GOT3 (cell line): Measurements from ENCODE around the gene FARP2.

ENCODE experiments used
- DNase-seq: peaks from one replicate; lab custom pipeline; 2025; ENCODE audit warnings: mixed read lengths; lab: John Stamatoyannopoulos, UW

FARP2 gene

GRCh38 chr2:241456546-241456945 is 100.5 kb downstream of the FARP2 start:
- no peak for DNase-seq

DNA sequence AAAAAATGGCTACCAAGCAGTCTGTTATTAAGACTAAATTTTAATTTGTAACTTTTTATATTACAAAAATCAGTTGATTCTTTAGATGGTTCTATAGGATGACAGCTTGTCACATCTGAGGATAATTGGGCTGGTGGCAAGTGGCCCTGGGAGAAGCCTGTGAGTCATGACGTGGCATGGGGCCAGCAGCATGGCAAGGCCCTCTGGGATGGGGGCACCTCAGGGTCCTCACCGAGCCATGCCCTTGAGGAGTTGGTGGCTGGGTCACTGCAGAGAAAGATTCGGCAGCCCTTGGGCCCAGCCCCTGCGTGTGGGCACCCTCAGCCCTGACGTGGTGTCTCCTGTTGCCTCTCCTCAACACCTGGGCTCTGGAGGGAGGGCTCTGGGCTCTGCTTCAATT is 102.6 kb downstream of the FARP2 start:
- no peak for DNase-seq

- no peak for DNase-seq
Observed at GRCh38 chr2:241459520-241459919, 103.4 kb downstream of the FARP2 start.

- DNase-seq = no peak
Observed at GRCh38 chr2:241460631-241461030, 104.5 kb downstream of the FARP2 start.

- no peak for DNase-seq
Observed at GRCh38 chr2:241461693-241462677, 105.9 kb downstream of the FARP2 start.

DNA sequence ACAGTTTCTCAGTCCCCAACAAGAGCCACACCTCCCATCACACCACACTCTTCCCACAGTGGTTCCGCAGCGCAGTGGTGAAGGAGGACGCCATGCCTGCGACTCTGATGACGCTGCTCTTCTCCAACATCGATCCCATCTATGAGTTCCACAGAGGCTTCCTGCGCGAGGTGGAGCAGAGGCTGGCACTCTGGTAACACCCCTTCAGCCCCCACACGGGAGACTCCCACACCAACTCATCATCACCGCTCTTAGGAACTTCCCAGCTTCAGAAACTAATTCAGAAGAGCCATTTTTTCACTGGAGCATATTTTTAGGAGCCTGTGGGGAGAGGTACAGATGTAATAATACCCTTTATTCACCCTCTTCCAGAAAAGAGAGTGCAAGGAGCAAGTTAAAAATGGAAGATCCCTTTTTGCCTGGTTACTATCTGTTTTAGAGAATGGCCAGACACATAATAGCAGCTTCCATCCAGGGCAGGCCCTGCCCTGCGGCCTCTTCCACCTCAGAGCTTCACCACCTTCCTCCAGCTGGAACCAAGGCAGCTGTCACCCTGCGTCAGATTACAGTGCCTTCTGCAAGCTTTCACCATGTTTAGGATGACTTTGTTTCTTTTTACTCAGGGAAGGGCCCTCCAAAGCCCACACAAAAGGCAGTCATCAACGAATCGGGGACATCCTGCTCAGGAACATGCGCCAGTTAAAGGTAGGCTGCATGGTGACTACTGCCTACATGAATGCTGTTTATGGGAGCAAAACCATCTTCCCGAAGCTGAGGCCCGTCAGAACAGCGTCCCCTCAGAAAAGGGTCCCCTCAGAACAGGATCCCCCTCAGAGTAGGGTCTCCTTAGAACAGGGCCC is 107.4 kb downstream of the FARP2 start:
- no peak for DNase-seq

- no peak for DNase-seq
Observed at GRCh38 chr2:241465543-241465942, 109.5 kb downstream of the FARP2 start.

DNA sequence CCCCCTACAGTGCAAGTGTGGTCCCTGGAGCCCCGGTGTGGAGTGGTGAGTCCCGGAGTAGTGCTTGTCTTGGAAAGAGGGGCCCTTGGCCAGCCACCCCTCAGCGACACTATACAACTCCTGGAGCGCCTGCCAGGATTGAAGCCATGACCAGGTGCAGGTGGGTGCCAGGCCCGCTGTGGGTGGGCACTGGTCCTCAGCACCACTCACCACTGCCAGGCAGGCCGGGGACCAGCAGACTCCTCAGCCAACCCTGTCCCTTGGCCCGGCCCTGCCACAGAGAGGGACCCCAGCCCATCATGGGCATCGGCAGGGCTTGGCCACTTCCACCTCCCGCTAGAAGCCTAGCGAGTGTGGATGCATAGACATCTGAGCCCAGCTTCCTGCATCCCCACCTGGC is 110.1 kb downstream of the FARP2 start:
- DNase-seq = no peak

- no peak for DNase-seq
Observed at GRCh38 chr2:241467777-241468475, 111.8 kb downstream of the FARP2 start.

DNA sequence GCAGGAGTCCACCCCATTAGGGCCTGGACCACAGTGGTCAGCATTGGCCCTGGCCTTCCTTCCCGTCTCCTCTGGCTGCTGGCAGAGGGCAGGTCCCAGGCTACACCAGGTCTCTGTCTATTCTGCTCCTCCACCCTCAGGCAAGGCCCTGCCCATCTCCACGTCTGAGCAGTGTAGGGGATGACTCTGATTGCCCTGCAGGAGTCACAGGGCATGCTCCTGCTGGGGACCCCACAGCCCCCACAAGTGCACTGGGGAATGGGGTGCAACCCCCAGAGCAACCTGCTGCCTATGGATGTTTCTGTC is 112.3 kb downstream of the FARP2 start:
- no peak for DNase-seq

DNA sequence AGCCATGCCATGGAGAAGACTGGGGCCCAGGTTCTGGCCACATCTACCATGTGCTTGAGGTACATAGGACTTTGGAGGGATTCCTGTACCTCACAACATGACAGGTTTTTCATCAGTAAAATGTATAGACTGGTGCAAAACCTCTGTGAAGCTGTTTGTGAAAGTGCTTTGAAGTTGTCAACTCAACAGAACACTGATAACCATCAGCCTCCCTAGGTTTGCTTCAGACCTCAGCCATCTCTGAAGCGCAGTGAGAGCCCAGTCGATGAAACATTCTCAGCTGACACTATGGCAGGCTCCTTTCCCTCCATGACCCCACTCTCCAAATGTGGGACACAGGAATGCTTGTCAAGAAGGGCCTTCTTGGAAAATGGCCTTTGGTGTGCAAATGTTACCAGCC is 113.7 kb downstream of the FARP2 start:
- no peak for DNase-seq

DNA sequence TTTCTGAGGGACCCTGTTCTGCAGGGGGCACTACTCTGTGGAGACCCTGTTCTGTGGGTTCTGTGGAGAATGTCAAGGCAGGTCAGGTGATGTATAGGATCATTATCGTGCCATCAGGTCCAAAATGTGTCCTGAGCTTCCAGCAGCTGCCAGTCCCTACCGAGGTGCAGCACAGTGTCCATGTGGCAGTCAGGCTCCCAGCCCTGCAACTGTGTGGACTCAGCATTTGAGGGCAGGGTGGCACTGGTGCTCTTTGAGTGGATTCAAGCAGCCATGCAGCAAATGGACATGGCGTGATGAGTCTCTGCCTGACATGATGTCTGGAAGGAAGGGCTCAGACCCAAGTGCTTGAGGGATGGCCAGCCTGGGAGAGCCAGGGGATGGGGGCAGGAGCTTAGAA is 117.3 kb downstream of the FARP2 start:
- DNase-seq = no peak

DNA sequence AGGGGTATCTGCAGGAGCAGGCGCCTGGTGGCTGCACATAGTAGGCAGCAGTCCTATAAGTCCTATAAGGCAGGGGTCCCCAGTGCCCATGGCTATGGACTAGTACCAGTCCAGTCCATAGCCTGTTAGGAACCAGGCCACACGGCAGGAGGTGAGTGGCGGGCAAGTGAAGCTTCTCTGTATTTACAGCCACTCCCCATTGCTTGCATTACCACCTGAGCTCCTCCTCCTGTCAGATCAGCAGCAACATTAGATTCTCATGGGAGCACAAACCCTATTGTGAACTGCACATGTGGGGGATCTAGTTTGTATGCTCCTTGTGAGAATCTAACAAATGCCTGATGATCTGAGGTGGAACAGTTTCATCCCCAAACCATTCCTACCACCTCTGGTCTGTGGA is 119.2 kb downstream of the FARP2 start:
- no peak for DNase-seq

- no peak for DNase-seq
Observed at GRCh38 chr2:241478166-241478565, 122.1 kb downstream of the FARP2 start.

DNA sequence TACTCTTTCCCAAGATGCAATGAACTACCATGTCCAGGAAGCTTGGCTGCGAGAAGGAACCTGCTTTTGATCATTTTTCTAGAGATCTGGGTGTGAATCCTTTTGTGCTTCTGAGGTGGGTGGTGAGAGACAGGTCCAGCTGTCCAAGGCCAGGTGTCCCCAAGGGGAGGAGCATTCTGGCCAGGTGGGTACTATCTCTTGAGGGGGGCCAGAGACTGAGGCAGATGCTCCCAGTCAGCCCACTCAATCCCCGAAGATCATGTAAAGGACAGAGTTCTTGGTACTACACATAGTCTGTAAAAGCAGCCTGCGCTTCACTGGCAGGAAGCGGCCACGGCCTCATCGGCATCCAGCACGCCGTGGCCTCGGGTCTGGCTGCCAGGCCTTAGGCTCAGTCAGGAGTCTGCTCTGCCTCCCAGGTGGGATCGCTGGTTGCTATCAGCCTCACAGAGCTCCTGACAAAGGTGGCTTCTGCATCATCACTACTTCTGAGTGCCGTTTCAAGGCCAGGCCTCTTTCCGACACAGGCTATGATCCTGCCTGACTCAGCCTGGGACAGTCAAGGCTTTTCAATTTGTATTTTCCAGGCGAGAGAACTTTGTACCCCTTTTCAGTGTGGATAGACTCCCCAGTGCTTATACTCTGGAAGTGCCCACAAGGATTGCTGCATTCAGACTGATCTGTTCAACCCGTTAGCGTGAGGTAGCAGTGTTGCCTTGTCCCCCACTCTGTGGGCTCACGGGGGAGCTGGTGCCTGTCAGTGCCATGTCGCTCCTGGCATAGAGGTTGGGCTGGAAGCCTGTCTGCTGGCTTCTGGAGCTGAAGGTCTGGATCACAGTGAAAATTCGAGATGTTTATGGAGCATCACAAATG is 123.2 kb downstream of the FARP2 start:
- DNase-seq = no peak

GRCh38 chr2:241481687-241482086 is 125.6 kb downstream of the FARP2 start:
- no peak for DNase-seq

GRCh38 chr2:241482126-241482955 is 126.3 kb downstream of the FARP2 start:
- no peak for DNase-seq

DNA sequence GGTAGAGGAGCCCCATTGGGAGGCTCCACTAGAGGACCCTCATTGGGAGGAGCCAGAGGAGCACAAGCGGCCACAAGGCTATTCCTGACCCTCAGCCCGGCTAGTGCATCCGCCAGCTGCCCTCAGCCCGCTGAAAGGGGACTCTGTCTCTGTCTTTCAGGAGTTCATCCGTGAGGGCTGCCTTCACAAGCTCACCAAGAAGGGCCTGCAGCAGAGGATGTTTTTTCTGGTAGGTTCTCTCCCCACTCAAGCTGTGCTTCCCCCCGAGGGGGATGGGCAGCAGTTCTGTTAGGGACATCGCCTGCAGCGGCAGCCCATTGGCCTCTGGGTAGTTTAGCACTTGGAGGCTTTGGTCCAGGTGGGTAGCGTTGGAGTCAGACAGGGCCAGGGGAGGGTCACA is 127.2 kb downstream of the FARP2 start:
- DNase-seq = no peak

DNA sequence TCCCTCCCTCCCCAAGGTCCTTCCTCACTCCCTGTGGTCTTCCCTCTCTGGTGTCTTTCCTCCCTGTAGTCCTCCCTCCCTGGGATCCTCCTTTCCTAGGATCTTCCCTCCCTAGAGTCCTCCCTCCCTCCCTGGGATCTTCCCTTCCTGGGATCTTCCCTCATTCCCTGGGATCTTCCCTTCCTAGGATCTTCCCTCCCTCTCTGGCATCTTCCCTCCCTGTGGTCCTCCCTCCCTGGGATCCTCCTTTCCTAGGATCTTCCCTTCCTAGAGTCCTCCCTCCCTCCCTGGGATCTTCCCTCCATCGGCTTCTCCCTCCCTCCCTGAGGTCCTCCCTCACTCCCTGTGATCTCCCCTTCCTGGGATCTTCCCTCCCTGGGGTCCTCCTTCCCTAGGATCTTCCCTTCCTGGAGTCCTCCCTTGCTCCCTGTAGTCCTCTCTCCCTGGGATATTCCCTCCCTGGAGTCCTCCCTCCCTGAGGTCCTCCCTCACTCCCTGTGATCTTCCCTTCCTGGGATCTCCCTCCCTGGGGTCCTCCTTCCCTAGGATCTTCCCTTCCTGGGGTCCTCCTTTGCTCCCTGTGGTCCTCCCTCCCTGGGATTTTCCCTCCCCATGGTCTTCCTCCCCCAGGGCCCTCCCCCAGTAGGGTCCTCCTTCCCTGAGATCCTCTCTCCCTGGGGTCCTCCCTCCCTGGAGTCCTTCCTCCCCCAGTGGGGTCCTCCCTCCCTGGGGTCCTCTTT is 129.3 kb downstream of the FARP2 start:
- DNase-seq = no peak

DNA sequence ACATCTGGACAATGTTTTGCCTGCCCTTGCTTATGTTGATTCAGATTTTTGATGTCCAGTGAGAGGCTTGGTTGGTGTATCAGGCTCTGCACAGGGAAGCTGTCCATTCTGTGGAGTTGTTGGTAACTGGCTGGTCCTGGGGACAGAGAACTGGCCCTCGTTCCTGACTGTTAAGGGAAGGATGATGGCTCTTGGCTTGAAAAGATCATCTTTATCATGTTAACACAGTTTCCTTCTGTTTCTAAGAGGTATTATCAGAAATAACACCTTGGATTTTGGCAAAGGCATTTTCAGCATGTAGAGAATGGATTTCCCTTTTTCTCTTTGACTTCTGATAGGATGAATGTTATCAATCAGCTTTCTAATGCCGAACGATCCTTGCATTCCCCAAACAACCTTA is 133.0 kb downstream of the FARP2 start:
- DNase-seq = no peak
